NCI-H748 treated with DMSO at 0.1 percent for 48 hours (cell line): ENCODE results near the gene C1QTNF5.

Experiments
- DNase-seq: peaks from one replicate; lab custom pipeline; 2025; lab: John Stamatoyannopoulos, UW

The C1QTNF5 gene

DNA sequence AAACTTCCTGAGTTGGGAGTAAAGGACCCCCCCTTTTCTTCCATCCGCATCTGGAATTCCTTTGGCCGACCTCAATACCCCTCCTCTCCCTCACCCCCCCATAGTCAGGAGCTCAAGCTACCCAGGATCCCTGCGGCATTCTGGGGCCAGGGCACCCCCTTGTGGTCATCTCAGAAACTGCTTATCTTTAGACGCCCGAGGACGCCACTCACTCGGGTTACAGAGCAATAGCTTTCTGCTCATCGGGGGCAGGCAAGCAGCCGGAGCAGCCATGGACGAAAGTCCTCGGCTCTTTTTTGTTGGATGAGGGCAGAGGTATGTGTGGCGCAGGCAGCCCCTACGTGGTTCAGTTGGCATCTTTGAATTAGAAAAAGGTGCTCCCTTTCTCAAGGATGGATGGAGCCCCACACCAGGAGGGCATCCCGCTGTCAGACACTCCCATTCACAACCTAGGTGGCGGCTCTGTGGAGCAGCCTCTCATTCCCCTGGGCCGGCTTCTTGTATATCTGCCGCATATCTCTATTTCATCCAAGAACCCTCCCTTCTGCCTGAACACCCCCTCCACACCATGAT is 2.3 kb downstream of the C1QTNF5 start:
- peak; percentile 48 for DNase-seq

- no peak for DNase-seq
These were observed 2.9 kb downstream of the C1QTNF5 start for GRCh38 chr11:119337581-119338317.

DNA sequence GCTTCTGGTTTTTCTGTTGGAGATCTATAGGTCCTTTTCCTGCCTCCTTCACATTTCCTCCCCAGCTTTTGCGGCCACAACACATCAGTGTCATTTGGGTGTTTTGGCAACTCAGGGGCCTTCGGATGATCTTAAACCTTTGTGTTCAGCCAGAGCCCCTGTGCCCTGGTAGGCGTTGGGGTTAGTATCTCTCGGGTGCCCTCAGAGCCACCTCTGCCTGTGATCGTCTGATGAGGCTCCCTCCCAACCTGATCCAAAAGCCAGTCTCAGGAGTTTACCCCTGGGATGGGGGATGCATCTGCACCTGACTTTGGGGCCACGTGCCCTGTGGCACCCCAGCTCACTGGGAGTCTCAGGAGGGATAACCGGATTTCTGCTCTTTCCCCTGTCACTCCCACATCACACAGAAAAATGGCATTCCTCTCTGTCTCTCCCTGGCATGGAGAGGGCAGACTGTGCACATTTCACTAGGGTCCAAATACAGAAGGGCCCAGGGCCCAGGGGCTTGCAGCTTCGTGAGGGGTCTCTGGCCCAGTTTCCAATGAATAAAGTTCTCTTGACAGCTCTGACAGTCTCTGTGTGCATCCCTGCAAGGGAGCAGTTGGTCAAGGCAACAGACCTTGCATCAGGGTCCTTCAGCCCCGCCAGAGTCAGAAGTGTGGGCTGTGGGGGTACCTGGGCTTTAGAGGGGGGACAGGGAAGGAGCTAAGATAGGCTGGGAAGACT is 3.8 kb downstream of the C1QTNF5 start:
- no peak for DNase-seq

GRCh38 chr11:119335655-119336543 is 4.8 kb downstream of the C1QTNF5 start:
- DNase-seq = no peak

- DNase-seq = no peak
These were observed 5.5 kb downstream of the C1QTNF5 start for GRCh38 chr11:119335091-119335654.

DNA sequence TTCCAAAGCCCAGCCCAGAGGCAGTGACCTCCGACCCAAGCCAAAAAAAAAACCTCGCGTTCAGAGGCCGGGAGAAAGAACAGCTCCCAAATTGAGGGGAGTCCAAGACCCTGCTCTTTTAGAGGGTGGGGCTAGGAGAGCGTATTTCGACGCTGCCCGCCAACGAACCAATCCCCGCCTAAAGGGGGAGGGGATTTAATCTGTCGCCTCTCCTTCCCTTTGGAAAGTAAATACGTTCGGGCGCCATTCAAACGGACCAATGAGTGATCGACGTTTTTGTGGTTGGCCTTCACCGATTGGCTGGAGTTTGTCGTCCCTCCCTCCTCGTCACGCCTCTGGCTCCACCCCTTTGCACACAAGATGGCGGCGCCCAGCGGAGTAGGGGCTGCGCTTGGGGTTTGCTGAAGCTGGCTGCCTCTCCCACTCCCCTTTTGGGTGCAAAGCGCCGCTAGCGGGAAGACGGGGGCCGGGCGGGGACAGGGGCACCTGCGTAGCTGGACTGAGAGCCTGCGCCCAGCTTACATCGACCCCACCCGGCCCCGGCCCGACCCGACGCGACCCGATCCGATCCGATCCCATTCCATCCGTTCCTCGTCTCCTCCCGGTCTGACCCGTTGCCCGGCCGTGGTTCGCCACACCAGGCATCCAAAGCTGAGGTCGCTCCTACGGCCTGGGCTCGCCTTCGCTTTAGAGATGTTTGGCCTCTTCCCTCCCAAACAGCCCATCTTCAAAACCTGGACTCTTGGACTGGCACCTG is 6.3 kb downstream of the C1QTNF5 start, which contains the start of gene RNF26:
Gene RNF26, plus strand, starts transcription at position 354 of the 757 bp plus-strand sequence. CDS start 596 bp downstream, outside the sequence.
- peak; percentile 89 for DNase-seq

DNA sequence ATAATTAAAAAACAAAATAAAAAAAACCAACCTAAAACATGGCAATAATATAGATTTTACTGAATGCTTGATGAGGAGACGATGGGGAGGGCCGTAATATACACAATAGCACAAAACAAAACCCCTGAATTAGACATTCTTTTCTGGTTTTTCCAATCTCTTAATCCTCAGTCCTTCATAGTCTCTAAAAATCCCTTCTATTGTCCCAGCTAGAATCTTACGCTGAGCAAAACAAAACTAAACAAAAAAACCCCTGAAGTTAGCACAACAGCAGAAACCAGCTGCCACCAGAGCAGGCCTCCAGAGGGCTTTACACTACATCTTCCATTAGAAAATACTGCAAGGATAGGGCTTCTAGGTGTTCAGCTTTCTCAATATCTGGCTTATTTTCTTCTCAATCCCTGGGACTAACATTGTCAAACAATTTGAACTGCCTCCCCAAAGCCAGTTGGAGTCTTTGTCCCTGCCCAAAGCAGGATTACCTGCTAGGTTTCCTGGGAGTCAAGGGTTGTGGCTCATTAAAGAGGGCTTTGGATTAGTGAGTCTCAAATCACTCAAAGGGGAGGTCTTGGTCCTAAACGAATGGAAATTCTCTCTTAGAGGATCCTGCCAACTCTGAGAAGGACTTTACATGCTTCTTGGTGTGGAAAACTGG is 8.4 kb downstream of the C1QTNF5 start:
- no peak for DNase-seq

- no peak for DNase-seq
These were observed 10.4 kb downstream of the C1QTNF5 start for GRCh38 chr11:119330237-119330636.

GRCh38 chr11:119329320-119329719 is 11.4 kb downstream of the C1QTNF5 start:
- no peak for DNase-seq

DNA sequence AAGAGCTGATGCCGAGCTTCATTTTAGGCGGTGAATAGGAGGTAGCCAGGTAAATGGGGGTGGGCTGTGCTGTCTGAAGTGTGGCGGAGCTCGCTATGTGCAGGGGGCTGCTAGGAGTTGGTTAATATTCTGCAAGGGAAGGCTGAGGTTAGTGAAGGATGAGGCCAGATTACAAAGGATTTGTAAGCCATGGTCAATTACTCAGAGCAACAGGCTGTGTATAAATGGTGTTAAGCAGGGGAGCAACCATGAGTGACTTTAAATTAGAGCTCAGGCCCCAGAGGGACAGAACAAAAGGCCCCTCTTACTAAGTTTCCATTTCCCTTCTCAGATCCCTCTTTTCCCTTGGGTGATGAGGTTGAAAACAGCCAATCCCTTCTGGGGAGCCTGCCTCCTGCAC is 16.5 kb downstream of the C1QTNF5 start:
- no peak for DNase-seq

- peak; percentile 54 for DNase-seq
These were observed 17.1 kb downstream of the C1QTNF5 start for GRCh38 chr11:119323532-119324033.

DNA sequence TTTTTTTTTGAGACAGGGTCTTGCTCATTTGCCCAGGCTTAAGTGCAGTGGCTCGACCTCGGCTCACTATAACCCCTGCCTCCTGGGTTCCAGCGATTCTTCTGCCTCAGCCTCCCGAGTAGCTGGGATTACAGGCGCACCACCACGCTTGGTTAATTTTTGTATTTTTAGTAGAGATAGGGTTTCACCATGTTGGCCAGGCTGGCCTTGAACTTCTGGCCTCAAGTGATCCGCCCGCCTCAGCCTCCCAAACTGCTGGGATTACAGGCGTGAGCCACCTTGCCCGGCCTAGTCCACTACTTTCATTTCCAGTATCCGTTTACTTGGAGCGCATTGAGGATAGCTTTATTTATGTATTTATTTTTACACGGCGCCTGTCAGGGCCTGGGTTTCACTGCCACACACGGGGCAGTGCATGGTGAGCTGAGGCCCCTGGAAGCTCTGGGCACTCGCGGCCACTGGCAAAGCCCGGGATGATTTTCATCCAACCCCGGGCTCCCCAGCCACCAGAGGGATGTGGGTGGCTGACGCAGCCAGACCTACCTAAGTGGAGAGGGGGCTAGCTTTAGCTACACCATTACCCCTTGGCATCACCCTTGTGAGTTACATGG is 17.7 kb downstream of the C1QTNF5 start:
- DNase-seq = no peak

DNA sequence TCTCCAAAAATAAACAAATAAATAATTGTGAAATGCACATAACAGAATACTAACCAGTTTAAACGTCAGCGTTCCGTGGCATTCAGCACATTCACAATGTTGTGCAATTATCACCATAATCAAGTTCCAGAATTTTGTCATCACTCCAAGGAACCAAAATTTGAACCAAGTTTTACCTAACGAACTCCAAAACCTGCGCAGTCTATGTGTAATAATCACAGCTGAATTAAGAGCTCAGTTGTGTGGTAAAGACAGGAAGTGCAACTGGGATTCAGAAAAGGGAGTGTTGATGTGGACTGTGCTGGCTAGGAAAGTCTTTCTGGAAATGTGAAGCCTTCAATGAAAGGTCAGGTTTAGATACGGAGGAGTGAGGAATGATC is 18.3 kb downstream of the C1QTNF5 start:
- DNase-seq = no peak

DNA sequence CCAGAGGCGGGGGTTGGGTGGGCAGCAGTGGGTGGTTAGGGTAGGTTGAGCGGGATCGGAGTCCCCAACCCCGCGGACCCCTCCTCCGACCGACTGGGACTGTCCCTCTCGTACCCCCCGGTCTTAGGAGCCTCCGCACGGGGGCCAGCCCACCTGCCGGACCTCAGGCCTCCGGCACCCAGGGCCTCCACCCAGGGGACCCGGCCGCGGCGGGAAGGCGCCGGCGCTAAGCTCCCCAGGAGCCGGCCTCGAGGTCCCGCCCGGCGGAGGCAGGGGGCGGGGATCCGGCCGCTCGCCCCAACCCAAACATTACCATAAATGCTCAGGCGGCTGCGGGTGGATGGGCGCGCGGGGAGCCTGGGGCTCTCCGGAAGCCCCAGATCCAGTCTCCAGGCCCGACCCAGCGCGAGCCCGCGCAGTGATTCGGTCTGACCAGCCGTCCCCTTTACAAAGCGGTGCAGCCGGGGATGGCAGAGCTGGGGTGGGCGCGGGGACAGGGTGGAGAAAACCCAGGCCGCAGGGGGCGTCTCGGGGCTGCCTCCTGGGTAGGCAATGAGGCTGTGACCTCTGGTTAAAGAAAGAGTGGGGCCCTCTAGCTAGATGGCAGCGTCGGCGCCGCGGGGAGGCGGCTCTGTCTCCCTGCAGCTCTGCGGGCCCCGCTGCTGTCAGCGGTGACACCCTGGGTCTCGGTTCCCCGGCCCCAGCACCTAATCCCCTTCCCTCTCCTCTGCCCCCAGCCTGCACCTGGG is 19.7 kb downstream of the C1QTNF5 start:
- DNase-seq = no peak

- no peak for DNase-seq
These were observed 20.4 kb downstream of the C1QTNF5 start for GRCh38 chr11:119320240-119320775.

- DNase-seq = no peak
These were observed 20.9 kb downstream of the C1QTNF5 start for GRCh38 chr11:119319700-119320239.

GRCh38 chr11:119319136-119319699 is 21.5 kb downstream of the C1QTNF5 start:
- no peak for DNase-seq
